K562 (cell line): ENCODE data around the gene SRSF1. TPM values are rescaled to one million over a fixed set of nuclear protein-coding genes. Genes with fewer than 3 reads are reported as not detected.

Experiments used
- ATAC-seq: fragments of 200-7000 bp; cut with Tn5 transposase; 3 replicates; pipeline ENCODE4 v1.9.1; 2020; ENCODE audit warnings: moderate library complexity
- BruUV-seq: library from RNA; stranded (reverse); fragments of 400-500 nt; replicated peaks from 2 replicates; lab custom pipeline; 2021; lab: Mats Ljungman, UMichigan
- CTCF ChIA-PET: fragments of 300-600 bp; formaldehyde crosslinking; extraction: SDS; loops from one replicate; lab custom pipeline; 2021; ENCODE audit warnings: low intra/inter-chr PET ratio; lab: Yijun Ruan, JAX
- POLR2A ChIA-PET: fragments of 300-600, 350-650 bp; sonication (Branson Sonifier 250); formaldehyde crosslinking; extraction: SDS; loops from one replicate; lab custom pipeline; 2021; ENCODE audit warnings: antibody characterized with exemption, inconsistent platforms; lab: Yijun Ruan, JAX
- DNase-seq, 4 experiments: peaks; one replicate each; pipeline versions ENCODE4 v3.0.0 to v3.0.0-alpha.2; 2011 to 2018; ENCODE audit warnings: low spot score in 3 of 4, mixed read lengths in 3 of 4; ENCODE audit errors: extremely low read depth in 1 of 4
- FAIRE-seq: peaks from 2 replicates; lab custom pipeline; 2011; peaks lifted over from hg19 to GRCh38; lab: Jason Lieb, UNC
- H2AFZ ChIP-seq: 2 replicates; pipeline ENCODE4 v1.6.0; 2011; ENCODE audit warnings: low read depth, low read length, control low read depth, inconsistent platforms
- H3K27ac ChIP-seq: fragments of 200-600 bp; 3 replicates; pipeline ENCODE4 v1.8.0; 2011; ENCODE audit warnings: low read depth, mild to moderate bottlenecking, control low read depth, inconsistent platforms, low read length, moderate library complexity, mixed read lengths; ENCODE audit errors: extremely low read depth
- H3K27me3 ChIP-seq, 2 experiments: fragments of 300-600 bp in 1 of 2; 2 replicates in 1 of 2; 3 replicates in 1 of 2; pipeline versions ENCODE4 v1.6.0 to v1.8.0; 2011; ENCODE audit warnings: inconsistent platforms in 2 of 2, low read length in 2 of 2, mild to moderate bottlenecking in 1 of 2, mixed read lengths in 1 of 2, moderate library complexity in 1 of 2; ENCODE audit not compliant: control insufficient read depth in 2 of 2, insufficient read depth in 2 of 2
- H3K36me3 ChIP-seq: fragments of 300-600 bp; 3 replicates; pipeline ENCODE4 v1.8.0; 2011; ENCODE audit warnings: mild to moderate bottlenecking, low read length, inconsistent platforms; ENCODE audit not compliant: control insufficient read depth, insufficient read depth
- H3K4me1 ChIP-seq, 2 experiments: fragments of 200-600 bp in 1 of 2; replicated peaks in 1 of 2; 2 replicates in 1 of 2; 3 replicates in 1 of 2; pipeline versions ENCODE4 v1.5.1 to v1.8.0; 2011; ENCODE audit warnings: inconsistent platforms in 2 of 2, low read length in 2 of 2, mild to moderate bottlenecking in 1 of 2, mixed read lengths in 1 of 2, moderate library complexity in 1 of 2; ENCODE audit not compliant: control insufficient read depth in 2 of 2, insufficient read depth in 2 of 2
- H3K4me2 ChIP-seq: 2 replicates; pipeline ENCODE4 v1.6.1; 2011; ENCODE audit warnings: low read length, control low read depth, inconsistent platforms, mixed read lengths; ENCODE audit not compliant: insufficient read depth
- H3K4me3 ChIP-seq: fragments of 200-600 bp; sonication (generic), shearing (Covaris generic); 2 replicates; pipeline ENCODE4 v1.5.1; 2016; ENCODE audit warnings: control low read depth, inconsistent platforms
- H3K79me2 ChIP-seq: fragments of 200-600 bp; 3 replicates; pipeline ENCODE4 v1.8.0; 2011; ENCODE audit warnings: low read length, inconsistent platforms; ENCODE audit not compliant: control insufficient read depth, insufficient read depth
- H3K9ac ChIP-seq, 2 experiments: 2 replicates each; pipeline versions ENCODE4 v1.6.0 to v1.6.1; 2011; ENCODE audit warnings: low read depth in 2 of 2, low read length in 2 of 2, control low read depth in 1 of 2, inconsistent platforms in 1 of 2, mild to moderate bottlenecking in 1 of 2, mixed read lengths in 1 of 2; ENCODE audit not compliant: insufficient read depth in 1 of 2
- H3K9me1 ChIP-seq: one replicate; pipeline ENCODE4 v1.6.0; 2011; ENCODE audit warnings: inconsistent platforms, mild to moderate bottlenecking, low read length, moderate library complexity; ENCODE audit not compliant: control insufficient read depth, insufficient read depth
- H3K9me3 ChIP-seq: replicated peaks from 2 replicates; pipeline ENCODE4 v1.5.1; 2011; ENCODE audit warnings: low read depth, low read length, inconsistent platforms; ENCODE audit not compliant: control insufficient read depth, insufficient read depth
- H4K20me1 ChIP-seq: replicated peaks from 2 replicates; pipeline ENCODE4 v1.6.1; 2011; ENCODE audit warnings: low read length, inconsistent platforms, mixed read lengths; ENCODE audit not compliant: control insufficient read depth, insufficient read depth
- ATF4 ChIP-seq: fragments of 450-650 bp; formaldehyde crosslinking; IDR thresholded peaks from 2 replicates; pipeline ENCODE4 v1.4.0; 2022; ENCODE audit warnings: mild to moderate bottlenecking, moderate library complexity
- CCAR2 ChIP-seq: fragments of 200-400 bp; formaldehyde crosslinking; IDR thresholded peaks from 2 replicates; pipeline ENCODE4 v1.6.1; 2017; ENCODE audit warnings: mild to moderate bottlenecking, low read depth, low read length
- EWSR1 ChIP-seq: fragments of 450-650 bp; IDR thresholded peaks from 2 replicates; pipeline ENCODE4 v1.6.1; 2018; ENCODE audit warnings: borderline replicate concordance, mild to moderate bottlenecking, low read depth, moderate library complexity; ENCODE audit not compliant: partially characterized antibody
- L3MBTL2 ChIP-seq: fragments of 450-650 bp; IDR thresholded peaks from 2 replicates; pipeline ENCODE4 v1.6.1; 2016; ENCODE audit warnings: mild to moderate bottlenecking, moderate library complexity
- PHTF2 ChIP-seq: fragments of 250-450 bp; sonication (Bioruptor Pico); IDR thresholded peaks from 2 replicates; pipeline ENCODE4 v1.5.0; 2021; ENCODE audit warnings: mild to moderate bottlenecking
- POLR2A ChIP-seq: fragments of 450-650 bp; conservative IDR thresholded peaks from 2 replicates; pipeline ENCODE4 v1.6.1; 2016
- POLR2B ChIP-seq: fragments of 450-650 bp; IDR thresholded peaks from 2 replicates; pipeline ENCODE4 v1.6.1; 2018; ENCODE audit warnings: low read depth; ENCODE audit not compliant: partially characterized antibody
- RBM17 ChIP-seq: fragments of 200-400 bp; formaldehyde crosslinking; IDR thresholded peaks from 2 replicates; pipeline ENCODE4 v1.6.1; 2017; ENCODE audit warnings: low read depth, mild to moderate bottlenecking, low read length, borderline replicate concordance
- SUPT5H ChIP-seq: fragments of 450-650 bp; IDR thresholded peaks from 2 replicates; pipeline ENCODE4 v1.6.1; 2016
- THRAP3 ChIP-seq: fragments of 450-650 bp; IDR thresholded peaks from 2 replicates; pipeline ENCODE4 v1.6.1; 2016; ENCODE audit warnings: mild to moderate bottlenecking, inconsistent platforms, borderline replicate concordance
- WGBS: fragments of 100-300 bp; shearing (Covaris generic); methylation state at CpG from one replicate; pipeline ENCODE4 v1.1.6; 2016; ENCODE audit warnings: low coverage, mixed read lengths; ENCODE audit not compliant: insufficient coverage; ENCODE audit errors: missing lambda C conversion rate; 5-methylcytosine and 5-hydroxymethylcytosine counted together
- in situ Hi-C: fragments of 300-500 bp; cut with MboI; formaldehyde crosslinking; loops from 4 replicates; pipeline ENCODE4 v1.15.0; 2018; ENCODE audit warnings: inconsistent platforms, mixed read lengths
- intact Hi-C: fragments of 100-400 bp; cut with micrococcal nuclease; formaldehyde crosslinking; loops from 2 replicates; pipeline ENCODE4 v1.14.2; 2022
- polyA plus RNA-seq, 8 experiments: library from polyadenylated mRNA; depleted of rRNA in 4 of 8; stranded (reverse) in 5 of 8; unstranded in 3 of 8; fragments of >200 nt; fragmentation: Nextera tagmentation in 2 of 8; fragmentation: Illumina TruSeq in 1 of 8; extraction: Ambion mirVana in 2 of 8; extraction: Trizol in 1 of 8; gene quantifications; 2 replicates each; pipeline versions ENCODE4 v1.2.1 to v1.2.3, GENCODE V29; 2011 to 2014; ENCODE audit warnings: inconsistent platforms in 1 of 8, missing spikeins in 1 of 8
- total RNA-seq, 7 experiments: library from RNA; depleted of rRNA in 6 of 7; stranded (reverse); fragments of >200 nt in 6 of 7; fragmentation: Illumina TruSeq in 2 of 7; extraction: Trizol in 2 of 7; gene quantifications; 2 replicates each; pipeline versions ENCODE4 v1.2.1 to v1.2.3, GENCODE V29; 2011 to 2021; ENCODE audit warnings: low replicate concordance in 1 of 7

SRSF1 gene
- total and polyA plus RNA-seq, 9 of the 15 experiments (the other 6 are each of a cell fraction or from before 2014, with no cell fraction given): 77.8 to 559 (median 442) TPM

GRCh38 chr17:58002973-58003372 lies 4.1 kb downstream of the SRSF1 start:
- H3K4me2 ChIP-seq: no peak overlapping the region
- H3K36me3 ChIP-seq: peaks cover 86% of the 10 kb centered on the region
- BruUV-seq: no TSS peak
- no peak overlapping the region for H3K4me3 ChIP-seq
- 84% methylated on average over 2 of the region's 2 CpGs for WGBS
- peaks cover 0 to 22% of the 10 kb centered on the region in 2 experiments; a peak in 2 of 5 replicates for H3K4me1 ChIP-seq
- intact Hi-C loops: no loop called here
- FAIRE-seq (no peak), ATAC-seq (no peak), DNase-seq (no peak)
- H3K79me2 ChIP-seq: peaks cover 64% of the 10 kb centered on the region
- TF ChIP-seq ATF4 (no peak; the same call in 1 of the 2 replicates), SUPT5H (0 out of 2 replicates have a peak, but pooled peaks have one; percentile 17)
- in situ Hi-C loops: no loop called here
- no peak overlapping the region for H3K9ac ChIP-seq
- CTCF ChIA-PET: no interaction called here
- no peaks in the 10 kb centered on the region for H3K9me3 ChIP-seq
- H4K20me1 ChIP-seq: peaks cover 38% of the 10 kb centered on the region
- no peaks in the 10 kb centered on the region for H3K9me1 ChIP-seq
- no peaks in the 10 kb centered on the region for H3K27me3 ChIP-seq
- POLR2A ChIA-PET: interaction anchor here (0.9 to 2.8 kb wide), 5 partner anchors 12 to 81 kb away, joined by 3 to 10 read pairs (median 4); no protein-coding TSS in a partner anchor
- H2AFZ ChIP-seq: no peak overlapping the region
- no peak overlapping the region for H3K27ac ChIP-seq

DNA sequence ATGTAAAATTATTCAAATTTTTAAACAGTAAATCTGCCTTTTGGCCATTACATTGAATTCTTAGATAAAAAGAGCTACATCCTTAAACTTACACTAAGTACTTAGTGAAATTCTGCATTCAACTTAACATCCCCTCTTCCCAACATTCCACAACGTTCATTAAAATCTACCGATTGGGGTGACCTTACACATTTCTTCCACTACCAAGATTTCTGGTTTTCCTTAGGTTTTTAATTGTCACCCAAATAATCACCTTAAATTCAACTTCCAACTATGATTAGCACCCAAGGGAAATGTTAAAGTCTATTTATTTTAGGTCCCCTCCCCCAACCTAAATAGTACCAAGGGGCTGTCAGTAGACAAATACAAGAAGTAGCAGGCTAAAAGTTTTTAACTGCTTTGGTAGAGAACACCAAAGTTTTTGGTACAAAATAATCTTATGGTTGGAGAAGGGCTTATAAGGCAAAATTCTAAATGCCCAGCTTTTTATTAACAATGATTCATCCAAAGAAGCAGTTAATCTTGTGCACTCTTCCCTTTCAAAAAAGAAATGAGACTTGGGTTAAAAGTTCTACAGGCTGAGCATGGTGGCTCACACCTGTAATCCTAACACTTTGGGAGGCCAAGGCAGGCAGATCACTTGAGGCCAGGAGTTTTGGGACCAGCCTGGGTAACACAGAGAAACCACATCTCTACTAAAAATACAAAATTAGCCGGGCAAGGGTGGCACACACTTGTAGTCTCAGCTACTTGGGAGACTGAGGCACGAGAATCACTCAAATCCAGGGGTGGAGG lies 4.7 kb downstream of the SRSF1 start:
- intact Hi-C loops: no loop called here

More for the DNA sequence above, 4.7 kb downstream of the SRSF1 start:
- no peak for DNase-seq
- no TSS peak for BruUV-seq
- Histone ChIP-seq H3K4me3 (no peak overlapping the region), H3K9ac (no peak overlapping the region; a peak in 1 of 4 replicates), H4K20me1 (peaks cover 38% of the 10 kb centered on the region), H3K27ac (no peak overlapping the region), H2AFZ (no peak overlapping the region), H3K4me2 (no peak overlapping the region), H3K79me2 (peaks cover 61% of the 10 kb centered on the region), H3K4me1 (peaks cover 0 to 19% of the 10 kb centered on the region in 2 experiments; a peak in 2 of 5 replicates), H3K27me3 (no peaks in the 10 kb centered on the region), H3K36me3 (peaks cover 92% of the 10 kb centered on the region), H3K9me3 (no peaks in the 10 kb centered on the region), H3K9me1 (peaks cover 3% of the 10 kb centered on the region)
- WGBS: 93% methylated on average over 4 of the region's 4 CpGs
- POLR2A ChIA-PET: interaction anchor here (0.9 to 2.8 kb wide), 8 partner anchors 9 to 141 kb away, joined by 3 to 10 read pairs (median 4); no protein-coding TSS in a partner anchor
- ATAC-seq: no peak
- in situ Hi-C loops: no loop called here
- CTCF ChIA-PET: no interaction called here
- TF ChIP-seq PHTF2 (CRISPR knock-in tag) (no peak), CCAR2 (no peak), RBM17 (no peak), POLR2B (peak; percentile 60), L3MBTL2 (no peak), EWSR1 (peak; percentile 54), THRAP3 (no peak), SUPT5H (peak; percentile 47; the same call in 1 of the 2 replicates), POLR2A (peak; percentile 66; the same call in 1 of the 2 replicates)
- no peak for FAIRE-seq
